Muscle of leg (tissue), 11 donors: Measurements from ENCODE around the gene FUBP1. TPM values are rescaled to one million over a fixed set of nuclear protein-coding genes. Genes with fewer than 3 reads are reported as not detected.
"Not testable (repeated sequence)": the region's sequence is repeated elsewhere in the genome, so short reads cannot be mapped to it uniquely, and the experiment has no call there.

ENCODE experiments used
- DNase-seq: peaks from one replicate; pipeline ENCODE4 v3.0.0; 2013
- H3K27ac ChIP-seq: one replicate; pipeline ENCODE4 v1.5.1; 2013; ENCODE audit warnings: mild to moderate bottlenecking, low read length, control low read depth
- H3K27me3 ChIP-seq: one replicate; pipeline ENCODE4 v1.6.1; 2013; ENCODE audit warnings: low read length; ENCODE audit not compliant: control insufficient read depth, insufficient read depth
- H3K36me3 ChIP-seq: one replicate; pipeline ENCODE4 v1.6.1; 2013; ENCODE audit warnings: low read length; ENCODE audit not compliant: control insufficient read depth, insufficient read depth
- H3K4me1 ChIP-seq: one replicate; pipeline ENCODE4 v1.6.1; 2013; ENCODE audit warnings: low read length; ENCODE audit not compliant: control insufficient read depth, insufficient read depth
- H3K4me3 ChIP-seq: one replicate; pipeline ENCODE4 v1.5.1; 2013; ENCODE audit warnings: low read length, control low read depth
- H3K9me3 ChIP-seq: replicated peaks from 2 replicates; pipeline ENCODE4 v1.6.1; 2013; ENCODE audit warnings: low read depth, low read length; ENCODE audit not compliant: control insufficient read depth
- WGBS: methylation state at CpG from one replicate; pipeline ENCODE4 v1.1.5; 2013; ENCODE audit warnings: missing lambda C conversion rate; ENCODE audit not compliant: insufficient coverage; 5-methylcytosine and 5-hydroxymethylcytosine counted together
- polyA plus RNA-seq, 8 donors: library from polyadenylated mRNA; unstranded; fragments of 120-200 nt; gene quantifications; one replicate each; pipeline versions ENCODE4 v1.2.1 to v1.2.3, GENCODE V29; 2013; ENCODE audit warnings: inconsistent platforms in 1 of 8, low replicate concordance in 1 of 8; ENCODE audit not compliant: insufficient read length in 8 of 8, insufficient read depth in 1 of 8
- total RNA-seq: library from RNA; stranded (reverse); fragments of 120-200 nt; gene quantifications from one replicate; pipeline ENCODE4 v1.2.4, GENCODE V29; 2013

FUBP1 gene
- total and polyA plus RNA-seq, 9 donors, result 129 to 191 (median 155) TPM

DNA sequence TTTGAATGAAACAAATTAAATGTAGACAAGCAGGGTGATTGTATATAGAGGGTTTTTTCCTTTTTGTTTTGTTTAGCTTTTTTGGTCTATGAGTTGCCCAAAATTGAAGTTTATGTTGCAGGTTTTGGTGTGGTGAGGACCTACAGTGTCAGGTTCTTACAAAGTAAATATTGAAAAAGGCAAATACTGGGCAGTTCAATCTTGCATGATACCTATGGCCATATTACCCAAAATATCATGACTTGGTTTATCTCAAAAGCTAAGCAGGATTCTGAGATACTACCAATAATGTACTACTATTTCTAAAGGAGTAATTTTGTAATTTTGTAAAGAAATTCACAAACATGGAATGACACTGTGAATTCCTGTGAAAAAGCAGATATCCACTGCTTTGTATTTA is 27.6 kb upstream of the FUBP1 start:
- no peaks in the 10 kb centered on the region for H3K36me3 ChIP-seq
- H3K27ac ChIP-seq, result peak overlapping the region; percentile 98
- no peaks in the 10 kb centered on the region for H3K9me3 ChIP-seq
- H3K4me1 ChIP-seq, result peaks cover 8% of the 10 kb centered on the region
- peak overlapping the region; percentile 74 for H3K4me3 ChIP-seq
- DNase-seq, result no peak
- no peaks in the 10 kb centered on the region for H3K27me3 ChIP-seq

- Histone ChIP-seq H3K9me3 (no peaks in the 10 kb centered on the region), H3K36me3 (no peaks in the 10 kb centered on the region), H3K4me3 (peak overlapping the region; percentile 74), H3K27ac (peak overlapping the region; percentile 98), H3K4me1 (peaks cover 8% of the 10 kb centered on the region), H3K27me3 (no peaks in the 10 kb centered on the region)
- DNase-seq, result peak; percentile 97
- no CpG with 5 or more reads among the region's 1 CpG for WGBS
These were observed 26.9 kb upstream of the FUBP1 start for GRCh38 chr1:78005755-78006154.

GRCh38 chr1:78005448-78005722 is 26.5 kb upstream of the FUBP1 start:
- peaks cover 8% of the 10 kb centered on the region for H3K4me1 ChIP-seq

DNA sequence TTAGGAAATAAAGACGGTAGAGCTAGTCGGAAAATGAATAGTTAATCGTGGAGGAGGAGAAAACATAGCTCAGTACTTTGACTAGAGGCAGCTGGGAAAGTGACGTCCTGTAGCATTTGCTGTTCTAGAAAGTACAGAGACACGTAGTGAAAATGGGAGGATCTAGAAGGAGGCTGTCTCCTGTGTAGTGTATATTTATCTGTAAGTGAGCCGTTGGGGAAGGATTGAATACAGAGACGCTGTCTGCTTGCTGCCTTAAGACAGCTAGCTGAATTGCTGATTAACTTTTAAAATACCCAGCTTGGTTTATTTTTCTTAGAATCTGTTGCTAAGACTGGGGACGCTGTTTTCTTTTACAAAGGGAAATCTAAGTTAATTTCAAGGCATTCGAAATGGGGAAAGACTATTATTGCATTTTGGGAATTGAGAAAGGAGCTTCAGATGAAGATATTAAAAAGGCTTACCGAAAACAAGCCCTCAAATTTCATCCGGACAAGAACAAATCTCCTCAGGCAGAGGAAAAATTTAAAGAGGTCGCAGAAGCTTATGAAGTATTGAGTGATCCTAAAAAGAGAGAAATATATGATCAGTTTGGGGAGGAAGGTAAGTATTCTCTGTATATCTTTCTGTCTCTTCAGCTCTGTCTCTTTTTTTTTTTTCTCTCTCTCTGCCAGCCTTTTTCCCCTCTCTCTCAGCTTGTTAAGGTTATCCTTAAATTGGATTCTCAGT is 26.0 kb upstream of the FUBP1 start, which contains the start of gene DNAJB4:
Gene DNAJB4 (plus strand): TSS at position 221 of the 729 bp plus-strand sequence. CDS start 172 bp downstream, at position 393.
- peak; percentile 100 for DNase-seq
- Histone ChIP-seq H3K36me3 (no peaks in the 10 kb centered on the region), H3K4me3 (peak within 1 kb of the TSS; percentile 74), H3K27ac (peak within 1 kb of the TSS; percentile 98), H3K9me3 (no peaks in the 10 kb centered on the region), H3K4me1 (peaks cover 7% of the 10 kb centered on the region), H3K27me3 (no peaks in the 10 kb centered on the region)
- 2% methylated on average over 5 of the region's 12 CpGs for WGBS

More at GRCh38 chr1:78005448-78005722, 26.5 kb upstream of the FUBP1 start:
- Histone ChIP-seq H3K9me3 (no peaks in the 10 kb centered on the region), H3K4me3 (peak overlapping the region; percentile 74), H3K27ac (peak overlapping the region; percentile 98), H3K27me3 (no peaks in the 10 kb centered on the region), H3K36me3 (no peaks in the 10 kb centered on the region)
- no CpG with 5 or more reads among the region's 1 CpG for WGBS
- no peak for DNase-seq

DNA sequence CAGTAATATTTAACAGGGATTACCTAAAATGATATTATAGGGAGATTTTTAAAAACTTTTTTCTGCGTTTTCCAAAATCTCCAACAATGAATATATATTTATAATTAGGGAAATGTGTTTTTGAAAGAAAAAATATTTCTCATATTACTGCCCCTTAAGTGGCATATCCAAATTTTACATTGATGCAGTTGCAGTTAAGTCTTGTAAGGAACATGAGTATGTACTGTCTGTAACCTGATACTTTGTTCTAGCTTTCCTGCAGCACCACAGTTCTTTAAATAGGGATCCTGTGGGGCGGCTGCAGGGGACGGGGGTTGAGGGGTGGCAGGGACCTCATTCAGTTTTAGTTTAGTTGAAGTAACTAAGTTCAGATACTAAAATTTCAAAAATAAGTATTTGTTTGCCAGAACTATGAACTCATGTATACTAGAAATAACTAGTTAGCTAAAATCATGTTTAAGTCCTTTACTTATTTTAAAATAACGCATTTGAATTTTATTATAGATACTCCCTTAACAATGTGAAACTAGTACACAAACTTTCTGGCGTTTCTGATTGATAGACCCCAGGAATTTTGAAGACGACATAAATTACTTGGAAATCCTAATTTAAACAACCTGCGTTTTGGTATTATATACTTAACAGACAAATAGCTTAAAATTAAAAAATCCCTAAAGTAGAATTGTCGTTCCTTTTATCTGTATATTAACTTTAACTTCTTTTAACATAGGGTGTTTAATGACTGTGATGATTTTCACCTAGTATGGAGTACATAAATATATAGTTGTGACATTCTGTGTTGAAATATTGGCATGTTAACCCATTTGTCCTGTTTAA is 25.2 kb upstream of the FUBP1 start:
- H3K4me3 ChIP-seq, result peak overlapping the region; percentile 74
- DNase-seq, result peak; percentile 90
- peaks cover 3% of the 10 kb centered on the region for H3K4me1 ChIP-seq
- no peaks in the 10 kb centered on the region for H3K27me3 ChIP-seq
- H3K36me3 ChIP-seq, result no peaks in the 10 kb centered on the region
- no peaks in the 10 kb centered on the region for H3K9me3 ChIP-seq
- peak overlapping the region; percentile 98 for H3K27ac ChIP-seq
- WGBS, result no CpG with 5 or more reads among the region's 8 CpGs

DNA sequence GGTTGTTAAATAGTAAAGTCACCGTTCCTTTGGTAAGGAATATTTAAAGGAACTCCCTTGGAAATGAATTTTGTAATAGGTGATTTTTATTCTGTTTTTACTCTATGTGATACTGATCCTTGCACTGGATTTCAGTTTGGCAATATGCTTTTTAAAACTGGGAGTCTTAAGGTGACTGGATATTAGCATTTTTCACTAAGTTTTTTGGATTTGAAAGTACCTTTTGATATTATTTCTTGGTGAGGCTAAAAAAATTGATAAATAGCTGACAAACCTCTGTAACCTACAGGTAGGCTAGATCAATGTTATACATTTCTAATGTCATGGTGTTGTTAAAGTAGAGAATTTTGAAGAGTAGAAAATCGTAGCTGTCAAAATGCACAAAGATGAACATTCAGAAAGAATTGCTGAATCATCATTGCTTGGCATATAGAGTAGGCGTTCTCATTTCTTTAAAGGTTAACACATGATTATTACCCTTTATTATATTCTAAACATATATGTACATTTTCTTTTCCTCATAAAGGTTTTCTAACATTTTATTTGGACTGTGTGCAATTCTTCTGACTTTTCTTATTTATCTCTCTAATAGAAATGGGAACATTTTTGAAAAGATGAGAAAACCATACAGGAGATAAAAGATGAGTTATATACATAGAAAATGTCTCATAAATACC is 24.3 kb upstream of the FUBP1 start:
- Histone ChIP-seq H3K9me3 (no peaks in the 10 kb centered on the region), H3K27me3 (no peaks in the 10 kb centered on the region), H3K4me1 (peaks cover 5% of the 10 kb centered on the region), H3K4me3 (no peak overlapping the region), H3K36me3 (no peaks in the 10 kb centered on the region), H3K27ac (peak overlapping the region; percentile 98)
- WGBS, result no CpG with 5 or more reads among the region's 3 CpGs
- DNase-seq, result no peak

DNA sequence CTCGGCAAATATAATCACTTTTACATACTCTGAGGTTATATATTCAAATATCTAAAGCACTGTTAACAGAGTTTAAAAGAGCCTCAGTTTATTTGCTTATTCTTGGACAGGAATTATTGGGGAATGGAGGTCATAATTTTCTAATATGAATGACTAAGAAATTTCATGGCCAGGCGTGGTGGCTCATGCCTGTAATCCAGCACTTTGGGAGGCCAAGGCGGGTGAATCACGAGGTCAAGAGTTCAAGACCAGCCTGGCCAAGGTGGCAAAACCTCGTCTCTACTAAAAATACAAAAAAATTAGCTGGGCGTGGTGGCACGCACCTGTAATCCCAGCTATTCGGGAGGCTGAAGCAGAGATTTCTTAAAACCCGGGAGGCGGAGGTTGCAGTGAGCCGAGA is 21.7 kb upstream of the FUBP1 start:
- not testable (repeated sequence) for H3K9me3 ChIP-seq, DNase-seq, H3K27me3 ChIP-seq, H3K36me3 ChIP-seq, H3K4me3 ChIP-seq, H3K4me1 ChIP-seq, H3K27ac ChIP-seq
- 97% methylated on average over 8 of the region's 11 CpGs for WGBS

- Histone ChIP-seq H3K4me1 (peaks cover 2% of the 10 kb centered on the region), H3K27me3 (no peaks in the 10 kb centered on the region), H3K27ac (no peak overlapping the region), H3K9me3 (no peaks in the 10 kb centered on the region), H3K4me3 (no peak overlapping the region), H3K36me3 (peaks cover 12% of the 10 kb centered on the region)
- no CpG with 5 or more reads among the region's 5 CpGs for WGBS
- no peak for DNase-seq
These were observed 17.9 kb upstream of the FUBP1 start for GRCh38 chr1:77996734-77997133.

GRCh38 chr1:77994117-77994705 is 15.3 kb upstream of the FUBP1 start:
- H3K36me3 ChIP-seq, result peaks cover 12% of the 10 kb centered on the region
- H3K9me3 ChIP-seq, result no peaks in the 10 kb centered on the region
- H3K4me1 ChIP-seq, result peaks cover 2% of the 10 kb centered on the region
- H3K27me3 ChIP-seq, result no peaks in the 10 kb centered on the region
- H3K27ac ChIP-seq, result no peak overlapping the region
- H3K4me3 ChIP-seq, result no peak overlapping the region
- DNase-seq, result peak; percentile 40
- no CpG with 5 or more reads among the region's 3 CpGs for WGBS

DNA sequence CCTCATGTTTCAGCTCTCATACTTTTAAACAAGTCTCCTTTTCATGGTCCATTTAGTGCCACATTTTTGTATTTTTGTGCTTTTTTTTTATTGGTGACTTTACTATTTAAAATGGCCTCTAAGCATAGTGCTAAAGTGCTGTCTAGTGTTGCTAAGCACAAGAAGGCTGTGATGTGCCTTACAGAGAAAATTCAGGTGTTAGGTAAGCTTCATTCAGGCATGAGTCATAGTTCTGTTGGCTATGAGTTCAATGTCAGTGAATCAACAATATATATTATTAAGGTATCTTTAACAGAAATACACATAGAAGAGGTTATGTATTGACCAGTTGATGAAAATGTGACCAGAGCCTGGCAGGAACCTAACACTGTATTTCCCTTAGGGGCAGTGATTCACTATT is 12.8 kb upstream of the FUBP1 start:
- Histone ChIP-seq H3K27ac (no peak overlapping the region), H3K9me3 (no peaks in the 10 kb centered on the region), H3K36me3 (peaks cover 12% of the 10 kb centered on the region), H3K4me1 (no peaks in the 10 kb centered on the region), H3K4me3 (no peak overlapping the region), H3K27me3 (no peaks in the 10 kb centered on the region)
- no peak for DNase-seq
